Natural killer cell (primary cell): ENCODE data around the gene RBBP7. TPM values are rescaled to one million over a fixed set of nuclear protein-coding genes. Genes with fewer than 3 reads are reported as not detected.
A peak's percentile ranks its signal among the peaks of the same experiment; 100 is the strongest.

Source experiments
- ATAC-seq, 3 donors: fragments of 150-1000 bp in 2 of 3; fragments of 200-7000 bp in 1 of 3; cut with Tn5 transposase; 1 replicate in 1 of 3; 2 replicates in 2 of 3; pipeline ENCODE4 v1.10.0; 2021; ENCODE audit warnings: mild to moderate bottlenecking in 2 of 3, moderate library complexity in 2 of 3
- DNase-seq, 2 donors: peaks; one replicate each; pipeline versions ENCODE4 v3.0.0 to v3.0.0-alpha.2; 2013 to 2021; ENCODE audit warnings: mixed read lengths in 1 of 2
- H3K27ac ChIP-seq: one replicate; pipeline ENCODE4 v1.5.1; 2013; ENCODE audit warnings: mild to moderate bottlenecking, low read length
- H3K27me3 ChIP-seq: one replicate; pipeline ENCODE4 v1.6.1; 2013; ENCODE audit warnings: low read length; ENCODE audit not compliant: control insufficient read depth, insufficient read depth
- H3K36me3 ChIP-seq: one replicate; pipeline ENCODE4 v1.6.1; 2013; ENCODE audit warnings: low read length; ENCODE audit not compliant: control insufficient read depth, insufficient read depth
- H3K4me1 ChIP-seq: one replicate; pipeline ENCODE4 v1.6.1; 2013; ENCODE audit warnings: low read length; ENCODE audit not compliant: control insufficient read depth, insufficient read depth
- H3K4me3 ChIP-seq: one replicate; pipeline ENCODE4 v1.5.1; 2013; ENCODE audit warnings: low read length
- H3K9me3 ChIP-seq: one replicate; pipeline ENCODE4 v1.6.1; 2013; ENCODE audit warnings: low read length; ENCODE audit not compliant: control insufficient read depth, insufficient read depth
- H3K27ac Mint-ChIP-seq, 2 donors: one replicate each; pipeline ENCODE4 v1.8.0; 2022; ENCODE audit warnings: mild to moderate bottlenecking in 2 of 2, mixed read lengths in 2 of 2, moderate library complexity in 1 of 2
- H3K27me3 Mint-ChIP-seq, 2 donors: one replicate each; pipeline ENCODE4 v1.8.0; 2022; ENCODE audit warnings: low read depth in 2 of 2, mixed read lengths in 2 of 2
- H3K36me3 Mint-ChIP-seq: one replicate; pipeline ENCODE4 v1.8.0; 2022; ENCODE audit warnings: mixed read lengths
- H3K4me1 Mint-ChIP-seq, 2 donors: one replicate each; pipeline ENCODE4 v1.8.0; 2022; ENCODE audit warnings: mixed read lengths in 2 of 2
- H3K4me3 Mint-ChIP-seq: one replicate; pipeline ENCODE4 v1.8.0; 2022; ENCODE audit warnings: mild to moderate bottlenecking, moderate library complexity, mixed read lengths
- H3K9me3 Mint-ChIP-seq, 2 donors: one replicate each; pipeline ENCODE4 v1.8.0; 2022; ENCODE audit warnings: mixed read lengths in 2 of 2
- CTCF ChIP-seq: fragments of 200-600 bp; IDR thresholded peaks from one replicate; pipeline ENCODE4 v1.8.0; 2022; ENCODE audit warnings: antibody characterized with exemption
- WGBS: methylation state at CpG from one replicate; pipeline ENCODE4 v1.1.7; 2013; ENCODE audit warnings: missing lambda C conversion rate; ENCODE audit not compliant: insufficient coverage; 5-methylcytosine and 5-hydroxymethylcytosine counted together
- intact Hi-C: fragments of 100-400 bp; cut with micrococcal nuclease; formaldehyde crosslinking; loops from one replicate; pipeline ENCODE4 v1.14.2; 2022
- total RNA-seq, 4 donors: library from RNA; stranded (reverse); fragments of 120-200 nt in 1 of 4; gene quantifications; one replicate each; pipeline versions ENCODE4 v1.2.3 to v1.2.4, GENCODE V29; 2013 to 2022

RBBP7 gene
- total RNA-seq, 3 donors from 2014 or later (not counting 1 experiment from before 2014, with no cell fraction given), result 124 to 170 (median 139) TPM

- no peaks in the 10 kb centered on the region for H3K27me3 Mint-ChIP-seq
- no peak for ATAC-seq
- no peaks in the 10 kb centered on the region for H3K4me1 ChIP-seq
- H3K27ac ChIP-seq, result no peak overlapping the region
- no peak overlapping the region for H3K4me3 Mint-ChIP-seq
- H3K4me1 Mint-ChIP-seq, result no peaks in the 10 kb centered on the region
- intact Hi-C loops, result loop anchor here (2.0 kb wide), 2 partner anchors 67 to 221 kb away; no protein-coding TSS in a partner anchor
- H3K9me3 ChIP-seq, result no peaks in the 10 kb centered on the region
- H3K4me3 ChIP-seq, result no peak overlapping the region
- H3K36me3 ChIP-seq, result peaks cover 7% of the 10 kb centered on the region
- no peak for DNase-seq
- H3K27me3 ChIP-seq, result no peaks in the 10 kb centered on the region
- TF ChIP-seq CTCF, result no peak
- WGBS, result 94% methylated on average over 4 of the region's 8 CpGs
- H3K27ac Mint-ChIP-seq, result no peak overlapping the region
- no peaks in the 10 kb centered on the region for H3K9me3 Mint-ChIP-seq
- peaks cover 15% of the 10 kb centered on the region for H3K36me3 Mint-ChIP-seq
Observed at GRCh38 chrX:16825264-16826035, 44.7 kb downstream of the RBBP7 start.

DNA sequence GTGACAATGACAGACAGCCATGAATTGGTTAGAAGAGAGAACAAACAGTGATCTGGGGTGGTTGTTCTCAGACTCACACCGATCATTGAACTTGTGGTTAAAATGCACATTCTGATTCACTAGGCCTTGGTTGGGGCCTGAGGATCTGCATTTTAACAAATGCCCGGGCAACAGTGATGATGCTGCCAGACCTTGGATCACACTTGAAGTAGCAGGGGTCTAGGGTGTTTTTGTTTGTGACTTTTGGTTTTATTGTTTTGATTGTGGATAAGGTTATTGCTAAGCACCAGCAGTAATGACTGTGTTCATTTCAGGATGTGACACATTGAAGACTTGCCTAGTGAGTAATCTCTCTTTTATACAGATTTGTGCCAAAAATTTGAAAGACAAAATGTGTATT is 47.4 kb downstream of the RBBP7 start:
- intact Hi-C loops, result no loop called here
- 100% methylated on average over 2 of the region's 2 CpGs for WGBS
- no peaks in the 10 kb centered on the region for H3K27me3 Mint-ChIP-seq
- no peak for DNase-seq
- H3K36me3 Mint-ChIP-seq, result peaks cover 6% of the 10 kb centered on the region
- no peak overlapping the region for H3K27ac Mint-ChIP-seq
- Histone ChIP-seq H3K4me3 (no peak overlapping the region), H3K27me3 (no peaks in the 10 kb centered on the region), H3K27ac (no peak overlapping the region), H3K9me3 (no peaks in the 10 kb centered on the region), H3K4me1 (no peaks in the 10 kb centered on the region), H3K36me3 (peaks cover 10% of the 10 kb centered on the region)
- no peaks in the 10 kb centered on the region for H3K4me1 Mint-ChIP-seq
- H3K9me3 Mint-ChIP-seq, result no peaks in the 10 kb centered on the region
- H3K4me3 Mint-ChIP-seq, result no peak overlapping the region
- ATAC-seq, result peak in 1 of 3 donors; percentile 36
- no peak for TF ChIP-seq CTCF

- no peaks in the 10 kb centered on the region for H3K4me1 ChIP-seq
- no peaks in the 10 kb centered on the region for H3K27me3 ChIP-seq
- intact Hi-C loops, result no loop called here
- no peak for ATAC-seq
- Mint-ChIP-seq H3K27ac (no peak overlapping the region), H3K9me3 (no peaks in the 10 kb centered on the region), H3K4me1 (peaks cover 0 to 9% of the 10 kb centered on the region in 2 donors), H3K36me3 (peaks cover 6% of the 10 kb centered on the region), H3K4me3 (no peak overlapping the region), H3K27me3 (no peaks in the 10 kb centered on the region)
- H3K4me3 ChIP-seq, result no peak overlapping the region
- H3K9me3 ChIP-seq, result no peaks in the 10 kb centered on the region
- H3K27ac ChIP-seq, result no peak overlapping the region
- DNase-seq, result no peak
- H3K36me3 ChIP-seq, result peaks cover 10% of the 10 kb centered on the region
- TF ChIP-seq CTCF, result no peak
- no CpG with 5 or more reads among the region's 5 CpGs for WGBS
Observed at GRCh38 chrX:16819634-16820033, 50.5 kb downstream of the RBBP7 start.

- Mint-ChIP-seq H3K36me3 (no peaks in the 10 kb centered on the region), H3K27ac (no peak overlapping the region), H3K4me1 (peaks cover 0 to 15% of the 10 kb centered on the region in 2 donors), H3K9me3 (no peaks in the 10 kb centered on the region), H3K27me3 (no peaks in the 10 kb centered on the region), H3K4me3 (no peak overlapping the region)
- H3K36me3 ChIP-seq, result peaks cover 5% of the 10 kb centered on the region
- ATAC-seq (no peak), DNase-seq (no peak)
- H3K9me3 ChIP-seq, result no peaks in the 10 kb centered on the region
- H3K4me3 ChIP-seq, result no peak overlapping the region
- intact Hi-C loops, result no loop called here
- H3K4me1 ChIP-seq, result no peaks in the 10 kb centered on the region
- no peak overlapping the region for H3K27ac ChIP-seq
- WGBS, result no CpG with 5 or more reads among the region's 1 CpG
- no peaks in the 10 kb centered on the region for H3K27me3 ChIP-seq
- TF ChIP-seq CTCF, result no peak
Observed at GRCh38 chrX:16814597-16814996, 55.6 kb downstream of the RBBP7 start.
